Upper lobe of left lung (tissue), 6 donors: ENCODE measurements around the gene FTSJ3. TPM values are rescaled to one million over a fixed set of nuclear protein-coding genes. Genes with fewer than 3 reads are reported as not detected.
"Not testable (repeated sequence)": the region's sequence is repeated elsewhere in the genome, so short reads cannot be mapped to it uniquely, and the experiment has no call there.

Source experiments
- ATAC-seq, 2 donors: fragments of 200-7000 bp; cut with Tn5 transposase; one replicate each; pipeline ENCODE4 v1.9.1; 2022; ENCODE audit warnings: mild to moderate bottlenecking in 2 of 2, moderate library complexity in 2 of 2; ENCODE audit not compliant: low FRiP score in 2 of 2
- DNase-seq, 2 donors: peaks; one replicate each; pipeline ENCODE4 v3.0.0-alpha.2; 2019 to 2020
- H3K27ac ChIP-seq, 4 donors: fragments of 200-600 bp; sonication (generic); one replicate each; pipeline ENCODE4 v1.5.1; 2016 to 2019
- H3K27me3 ChIP-seq, 4 donors: fragments of 200-600 bp; sonication (generic); one replicate each; pipeline ENCODE4 v1.5.1; 2017 to 2019
- H3K36me3 ChIP-seq, 4 donors: fragments of 200-600 bp; sonication (generic); one replicate each; pipeline ENCODE4 v1.5.1; 2016 to 2019
- H3K4me1 ChIP-seq, 4 donors: fragments of 200-600 bp; sonication (generic); one replicate each; pipeline ENCODE4 v1.5.1; 2018 to 2019
- H3K4me3 ChIP-seq, 4 donors: fragments of 200-600 bp; sonication (generic); one replicate each; pipeline ENCODE4 v1.5.1; 2017 to 2019; ENCODE audit warnings: mild to moderate bottlenecking in 2 of 4, moderate library complexity in 1 of 4
- H3K9me3 ChIP-seq, 4 donors: fragments of 200-600 bp; sonication (generic); one replicate each; pipeline ENCODE4 v1.5.1; 2018 to 2019
- CTCF ChIP-seq, 6 experiments: fragments of 450-650 bp in 4 of 6; fragments of 200-600 bp in 2 of 6; sonication (generic) in 2 of 6; IDR thresholded peaks; one replicate each; pipeline ENCODE4 v1.5.1; 2016 to 2019; ENCODE audit warnings: antibody characterized with exemption in 6 of 6
- EP300 ChIP-seq, 4 donors: sonication (generic); formaldehyde crosslinking; IDR thresholded peaks; one replicate each; pipeline ENCODE4 v1.5.1; 2017; ENCODE audit warnings: antibody characterized with exemption in 4 of 4, control low read depth in 2 of 4
- POLR2A ChIP-seq, 4 donors: fragments of 450-650 bp; IDR thresholded peaks; one replicate each; pipeline ENCODE4 v1.5.1; 2016 to 2017; ENCODE audit warnings: antibody characterized with exemption in 4 of 4, mild to moderate bottlenecking in 2 of 4
- POLR2AphosphoS5 ChIP-seq, 2 donors: sonication (generic); formaldehyde crosslinking; IDR thresholded peaks; one replicate each; pipeline ENCODE4 v1.5.1; 2017; ENCODE audit warnings: antibody characterized with exemption in 2 of 2
- WGBS, 2 donors: methylation state at CpG; one replicate each; pipeline ENCODE4 v1.1.5; 2017 to 2018; 5-methylcytosine and 5-hydroxymethylcytosine counted together
- total RNA-seq, 6 donors: library from RNA; depleted of rRNA in 4 of 6; stranded (reverse); fragments of >200 nt in 4 of 6; gene quantifications; one replicate each; pipeline versions ENCODE4 v1.1.0 to v1.2.1, GENCODE V29; 2016 to 2021
- donor health status: DM: no; HTN: no; CAD: no; lungs with moderate emphysema.
- donor health status: DM: no; HTN: yes; CAD: no; lungs with severe emphysema.

FTSJ3 gene
- total RNA-seq: 10 to 100 TPM; 24.7 to 75.4 (median 41.8) TPM

- ATAC-seq (peak; percentile 97), DNase-seq (peak; percentile 96 to 97)
- 0 to 1% methylated on average over 37 to 58 of the region's 58 CpGs for WGBS, 2 donors
- peak within 1 kb of the TSS; percentile 89 to 95 (median 94) for H3K27ac ChIP-seq
- peaks cover 39 to 71% (median 61%) of the 10 kb centered on the region in 4 donors for H3K36me3 ChIP-seq
- no peaks in the 10 kb centered on the region for H3K27me3 ChIP-seq
- peak within 1 kb of the TSS; percentile 67 to 90 (median 81) for H3K4me3 ChIP-seq
- TF ChIP-seq CTCF (IDR thresholded peaks at IDR 0.05): peak; percentile 29 to 84 (median 72)
- TF ChIP-seq POLR2A (IDR thresholded peaks at IDR 0.05): peak in 3 of 4 donors; percentile 39 to 92 (median 63)
- peak in 1 of 4 donors; percentile 84 for TF ChIP-seq EP300 (IDR thresholded peaks at IDR 0.05)
- peak; percentile 93 to 96 for TF ChIP-seq POLR2AphosphoS5 (IDR thresholded peaks at IDR 0.05)
- no peaks in the 10 kb centered on the region for H3K9me3 ChIP-seq
- peaks cover 24 to 36% (median 28%) of the 10 kb centered on the region in 4 donors for H3K4me1 ChIP-seq
These were observed at the start of gene FTSJ3, which contains the start of gene PSMC5 for GRCh38 chr17:63827002-63827800. Gene FTSJ3, minus strand, starts transcription at chr17:63827663. Its CDS starts 761 bp downstream, at chr17:63826902. Gene PSMC5, plus strand, starts transcription at chr17:63827431. Its CDS starts 60 bp downstream, at chr17:63827491.

GRCh38 chr17:63874693-63875092 is 47.2 kb upstream of the FTSJ3 start:
- H3K27ac ChIP-seq, DNase-seq, ATAC-seq, H3K36me3 ChIP-seq, H3K4me3 ChIP-seq, H3K9me3 ChIP-seq, H3K27me3 ChIP-seq, H3K4me1 ChIP-seq: not testable (repeated sequence)
- WGBS, 2 donors: 84% methylated on average over 6 of the region's 6 CpGs

GRCh38 chr17:63874061-63874626 is 46.7 kb upstream of the FTSJ3 start:
- not testable (repeated sequence) for ATAC-seq, H3K27me3 ChIP-seq, H3K4me1 ChIP-seq, H3K4me3 ChIP-seq, DNase-seq, H3K9me3 ChIP-seq, H3K36me3 ChIP-seq, H3K27ac ChIP-seq
- 75 to 79% methylated on average over 4 to 6 of the region's 8 CpGs for WGBS, 2 donors

- H3K27ac ChIP-seq, H3K4me3 ChIP-seq, H3K9me3 ChIP-seq, H3K4me1 ChIP-seq, DNase-seq, ATAC-seq, H3K27me3 ChIP-seq, H3K36me3 ChIP-seq: not testable (repeated sequence)
- 72 to 80% methylated on average over 1 to 3 of the region's 7 CpGs for WGBS, 2 donors
These were observed 46.1 kb upstream of the FTSJ3 start, which contains the start of gene CSH2 for GRCh38 chr17:63873577-63873976. Gene CSH2, minus strand, starts transcription at chr17:63873677. Its CDS starts 63 bp downstream, at chr17:63873614.

GRCh38 chr17:63871646-63872365 is 44.3 kb upstream of the FTSJ3 start:
- H3K27me3 ChIP-seq, H3K4me3 ChIP-seq, H3K36me3 ChIP-seq, H3K4me1 ChIP-seq, H3K9me3 ChIP-seq, ATAC-seq, DNase-seq, H3K27ac ChIP-seq: not testable (repeated sequence)
- 88 to 96% methylated on average over 10 to 15 of the region's 15 CpGs for WGBS, 2 donors

GRCh38 chr17:63870292-63870665 is 42.8 kb upstream of the FTSJ3 start:
- H3K27ac ChIP-seq, H3K27me3 ChIP-seq, H3K36me3 ChIP-seq, H3K4me1 ChIP-seq, H3K9me3 ChIP-seq, ATAC-seq, DNase-seq, H3K4me3 ChIP-seq: not testable (repeated sequence)
- 80 to 93% methylated on average over 4 of the region's 4 CpGs for WGBS, 2 donors

- not testable (repeated sequence) for H3K27me3 ChIP-seq, ATAC-seq, H3K4me1 ChIP-seq, H3K9me3 ChIP-seq, DNase-seq, H3K36me3 ChIP-seq, H3K4me3 ChIP-seq, H3K27ac ChIP-seq
- peak in 1 of 6 experiments; percentile 7 for TF ChIP-seq CTCF (IDR thresholded peaks at IDR 0.05)
- 55 to 57% methylated on average over 9 of the region's 9 CpGs for WGBS, 2 donors
These were observed 42.2 kb upstream of the FTSJ3 start for GRCh38 chr17:63869491-63870291.

- WGBS, 2 donors: 64 to 77% methylated on average over 3 to 5 of the region's 7 CpGs
- not testable (repeated sequence) for H3K36me3 ChIP-seq, H3K4me1 ChIP-seq, H3K9me3 ChIP-seq, H3K27me3 ChIP-seq, H3K4me3 ChIP-seq, DNase-seq, H3K27ac ChIP-seq
- ATAC-seq: peak; percentile 61 to 62
These were observed 39.2 kb upstream of the FTSJ3 start for GRCh38 chr17:63866625-63867024.
